ENCODE results near the gene IL20RA.

IL20RA gene

GRCh38 chr6:137017081-137017480 lies 27.7 kb downstream of the IL20RA start:
- H3K27ac ChIP-seq = no peak overlapping the region
- H3K4me3 ChIP-seq (ENCODE audit: low read depth in 1 of 2, low read length in 1 of 2) = no peak overlapping the region
- H3K27me3 ChIP-seq = peaks cover 99% of the 10 kb centered on the region
- H3K36me3 ChIP-seq = no peaks in the 10 kb centered on the region
- no peaks in the 10 kb centered on the region for H3K4me1 ChIP-seq (ENCODE audit: control insufficient read depth in 1 of 2, insufficient read depth in 1 of 2, low read depth in 1 of 2, low read length in 1 of 2)
- H3K9me3 ChIP-seq = no peaks in the 10 kb centered on the region
- no peak for TF ChIP-seq CTCF (IDR thresholded peaks at IDR 0.05)

DNA sequence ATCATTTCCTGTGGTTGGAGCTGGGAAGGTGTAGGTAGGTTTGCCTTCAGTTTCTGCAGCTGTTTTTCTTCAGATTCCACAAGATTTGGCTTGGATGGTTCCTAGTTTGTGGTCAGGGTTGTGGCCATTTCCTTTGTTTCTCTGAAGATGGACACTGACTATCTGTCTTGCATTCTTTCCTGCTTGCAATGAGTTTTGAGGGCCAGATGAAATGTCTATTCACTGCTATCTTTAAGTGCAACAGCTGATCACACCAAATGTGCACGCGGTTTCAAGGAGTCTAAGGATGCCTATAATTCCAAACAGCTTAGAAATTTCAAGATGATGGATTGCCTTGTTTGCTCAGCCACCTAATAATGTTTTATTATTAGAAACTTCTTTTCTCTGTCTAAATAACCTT lies 28.4 kb downstream of the IL20RA start:
- H3K27me3 ChIP-seq = peaks cover 99% of the 10 kb centered on the region
- no peaks in the 10 kb centered on the region for H3K36me3 ChIP-seq
- no peaks in the 10 kb centered on the region for H3K9me3 ChIP-seq
- no peaks in the 10 kb centered on the region for H3K4me1 ChIP-seq (ENCODE audit: control insufficient read depth in 1 of 2, insufficient read depth in 1 of 2, low read depth in 1 of 2, low read length in 1 of 2)
- H3K4me3 ChIP-seq (ENCODE audit: low read depth in 1 of 2, low read length in 1 of 2) = no peak overlapping the region
- no peak overlapping the region for H3K27ac ChIP-seq
- TF ChIP-seq CTCF (IDR thresholded peaks at IDR 0.05) = no peak

GRCh38 chr6:137015943-137016342 lies 28.8 kb downstream of the IL20RA start:
- H3K9me3 ChIP-seq = no peaks in the 10 kb centered on the region
- no peak for TF ChIP-seq CTCF (IDR thresholded peaks at IDR 0.05)
- no peaks in the 10 kb centered on the region for H3K36me3 ChIP-seq
- no peak overlapping the region for H3K27ac ChIP-seq
- peaks cover 99% of the 10 kb centered on the region for H3K27me3 ChIP-seq
- H3K4me3 ChIP-seq (ENCODE audit: low read depth in 1 of 2, low read length in 1 of 2) = no peak overlapping the region
- no peaks in the 10 kb centered on the region for H3K4me1 ChIP-seq (ENCODE audit: control insufficient read depth in 1 of 2, insufficient read depth in 1 of 2, low read depth in 1 of 2, low read length in 1 of 2)

- Histone ChIP-seq H3K9me3 (no peaks in the 10 kb centered on the region), H3K27ac (no peak overlapping the region), H3K4me3 (ENCODE audit: low read depth in 1 of 2, low read length in 1 of 2) (no peak overlapping the region), H3K36me3 (no peaks in the 10 kb centered on the region), H3K27me3 (peaks cover 87% of the 10 kb centered on the region), H3K4me1 (ENCODE audit: control insufficient read depth in 1 of 2, insufficient read depth in 1 of 2, low read depth in 1 of 2, low read length in 1 of 2) (no peaks in the 10 kb centered on the region)
- TF ChIP-seq CTCF (IDR thresholded peaks at IDR 0.05) = no peak
Observed at GRCh38 chr6:137013738-137014602, 30.8 kb downstream of the IL20RA start.

- no peak for TF ChIP-seq CTCF (IDR thresholded peaks at IDR 0.05)
- Histone ChIP-seq H3K4me3 (ENCODE audit: low read depth in 1 of 2, low read length in 1 of 2) (no peak overlapping the region), H3K4me1 (ENCODE audit: control insufficient read depth in 1 of 2, insufficient read depth in 1 of 2, low read depth in 1 of 2, low read length in 1 of 2) (no peaks in the 10 kb centered on the region), H3K27me3 (peaks cover 83% of the 10 kb centered on the region), H3K9me3 (no peaks in the 10 kb centered on the region), H3K36me3 (no peaks in the 10 kb centered on the region), H3K27ac (no peak overlapping the region)
Observed at GRCh38 chr6:137013031-137013430, 31.7 kb downstream of the IL20RA start.

Data from neutrophil (primary cell).